ENCODE data around the gene CARD11.

CARD11 gene

DNA sequence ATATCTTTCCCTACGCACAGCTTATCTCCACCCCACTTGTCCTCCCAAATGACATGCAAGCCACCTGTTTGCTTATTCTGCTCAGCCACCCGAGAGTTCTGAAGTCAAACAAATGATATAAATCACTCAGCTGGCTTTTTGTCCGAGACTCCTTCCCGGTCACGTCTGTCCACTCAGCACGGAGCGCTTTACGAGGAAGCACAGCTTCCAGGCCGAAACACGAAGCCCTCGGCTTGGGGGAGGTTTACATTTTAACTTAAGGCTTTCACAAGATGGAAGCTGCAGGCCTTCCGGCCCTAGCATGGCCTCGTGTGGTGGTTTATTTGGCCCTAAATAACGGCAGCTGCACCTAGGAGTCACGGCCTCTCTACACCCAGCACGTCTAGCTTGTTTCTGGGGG lies 139.5 kb downstream of the CARD11 start:
- Histone ChIP-seq H3K79me2 (ENCODE audit: control insufficient read depth, insufficient read depth, low read length, poor library complexity) (no peaks in the 10 kb centered on the region), H3K18ac (ENCODE audit: low read length) (no peak overlapping the region), H3K79me1 (ENCODE audit: low read length) (no peaks in the 10 kb centered on the region), H2BK5ac (ENCODE audit: low read depth, low read length, poor library complexity) (no peak overlapping the region), H3K4ac (ENCODE audit: low read depth, low read length) (no peak overlapping the region), H3K14ac (ENCODE audit: low read length) (no peak overlapping the region), H2AK5ac (ENCODE audit: low read length) (no peak overlapping the region), H3K4me2 (ENCODE audit: low read length) (no peak overlapping the region), H4K12ac (ENCODE audit: low read depth, low read length) (no peak overlapping the region), H2BK120ac (ENCODE audit: insufficient read depth, low read length, poor library complexity) (no peak overlapping the region), H3K9me3 (ENCODE audit: insufficient read depth, low read depth, low read length) (no peaks in the 10 kb centered on the region), H3K36me3 (ENCODE audit: control insufficient read depth in 1 of 2, insufficient read depth in 2 of 2, low read length in 2 of 2) (no peaks in the 10 kb centered on the region), H2BK12ac (ENCODE audit: low read length) (no peak overlapping the region), H4K91ac (ENCODE audit: low read depth, low read length) (no peak overlapping the region), H3K4me3 (ENCODE audit: low read depth, low read length) (no peak overlapping the region), H3K27me3 (ENCODE audit: insufficient read depth, low read length) (no peaks in the 10 kb centered on the region), H3K27ac (ENCODE audit: low read depth, low read length) (no peak overlapping the region), H3K23ac (ENCODE audit: low read length) (no peak overlapping the region), H2AFZ (ENCODE audit: insufficient read depth, low read length, poor library complexity) (no peak overlapping the region), H3K9ac (ENCODE audit: low read length) (no peak overlapping the region), H3K4me1 (ENCODE audit: control insufficient read depth in 1 of 2, insufficient read depth in 2 of 2, low read length in 2 of 2) (no peaks in the 10 kb centered on the region), H4K8ac (ENCODE audit: low read depth, low read length) (no peak overlapping the region)
- no CpG with 5 or more reads among the region's 16 CpGs for WGBS (ENCODE audit: extremely low coverage, insufficient coverage, insufficient read length)
- DNase-seq = no peak

DNA sequence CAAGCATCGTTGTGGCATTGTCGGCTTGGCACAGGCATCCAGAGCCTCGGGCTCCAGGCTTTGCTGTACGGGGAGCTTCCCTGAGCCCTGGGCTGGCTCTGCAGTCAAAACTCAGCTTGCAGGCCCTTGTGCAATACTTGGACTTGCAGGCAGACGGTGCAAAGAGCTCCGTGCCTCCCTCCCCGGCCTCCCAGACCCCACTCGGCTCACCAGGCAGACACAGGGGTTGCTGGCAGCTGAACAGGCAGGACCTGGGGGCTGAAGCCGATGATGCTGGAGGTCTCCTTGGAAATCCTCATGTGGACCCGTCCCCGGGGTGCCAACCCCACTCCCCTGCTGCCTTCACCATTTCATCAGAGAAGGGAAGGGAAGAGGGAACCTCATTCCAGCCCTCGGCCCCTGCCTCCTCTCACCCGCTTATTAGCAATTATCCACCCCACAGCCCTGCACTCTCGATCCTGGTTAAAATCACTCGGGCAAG lies 139.9 kb downstream of the CARD11 start:
- Histone ChIP-seq H3K79me2 (ENCODE audit: control insufficient read depth, insufficient read depth, low read length, poor library complexity) (no peaks in the 10 kb centered on the region), H3K23ac (ENCODE audit: low read length) (no peak overlapping the region), H3K79me1 (ENCODE audit: low read length) (no peaks in the 10 kb centered on the region), H4K8ac (ENCODE audit: low read depth, low read length) (no peak overlapping the region), H2BK5ac (ENCODE audit: low read depth, low read length, poor library complexity) (no peak overlapping the region), H3K36me3 (ENCODE audit: control insufficient read depth in 1 of 2, insufficient read depth in 2 of 2, low read length in 2 of 2) (no peaks in the 10 kb centered on the region), H2AFZ (ENCODE audit: insufficient read depth, low read length, poor library complexity) (no peak overlapping the region), H3K18ac (ENCODE audit: low read length) (no peak overlapping the region), H3K4me2 (ENCODE audit: low read length) (no peak overlapping the region), H3K27me3 (ENCODE audit: insufficient read depth, low read length) (no peaks in the 10 kb centered on the region), H3K27ac (ENCODE audit: low read depth, low read length) (no peak overlapping the region), H3K14ac (ENCODE audit: low read length) (no peak overlapping the region), H3K9me3 (ENCODE audit: insufficient read depth, low read depth, low read length) (no peaks in the 10 kb centered on the region), H2BK12ac (ENCODE audit: low read length) (no peak overlapping the region), H3K4me3 (ENCODE audit: low read depth, low read length) (no peak overlapping the region), H4K91ac (ENCODE audit: low read depth, low read length) (no peak overlapping the region), H2AK5ac (ENCODE audit: low read length) (no peak overlapping the region), H4K12ac (ENCODE audit: low read depth, low read length) (no peak overlapping the region), H3K4ac (ENCODE audit: low read depth, low read length) (no peak overlapping the region), H3K9ac (ENCODE audit: low read length) (no peak overlapping the region), H3K4me1 (ENCODE audit: control insufficient read depth in 1 of 2, insufficient read depth in 2 of 2, low read length in 2 of 2) (no peaks in the 10 kb centered on the region), H2BK120ac (ENCODE audit: insufficient read depth, low read length, poor library complexity) (no peak overlapping the region)
- no peak for DNase-seq
- no CpG with 5 or more reads among the region's 15 CpGs for WGBS (ENCODE audit: extremely low coverage, insufficient coverage, insufficient read length)

DNA sequence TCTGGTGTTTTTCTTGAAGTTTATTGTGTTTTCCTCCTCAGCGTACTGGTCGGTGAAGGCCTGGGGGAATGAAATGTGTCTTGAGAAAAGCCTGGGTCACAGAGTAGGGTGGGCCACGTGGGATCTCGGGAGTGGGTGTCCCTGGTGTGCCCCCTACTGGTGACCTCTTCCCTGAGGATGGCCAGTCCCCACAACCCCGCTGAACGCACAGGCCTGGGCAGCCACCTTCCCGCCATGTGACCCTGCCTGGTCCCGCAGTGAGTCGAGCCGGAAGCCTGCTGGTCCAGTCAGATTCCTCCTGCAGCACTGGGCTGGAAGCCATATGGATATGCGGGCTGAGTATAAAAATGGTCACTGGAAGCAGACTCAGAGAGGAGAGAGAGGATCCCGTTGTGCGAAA lies 146.6 kb downstream of the CARD11 start:
- H3K27ac ChIP-seq (ENCODE audit: low read depth, low read length) = no peak overlapping the region
- no peak overlapping the region for H2AK5ac ChIP-seq (ENCODE audit: low read length)
- H2BK12ac ChIP-seq (ENCODE audit: low read length) = no peak overlapping the region
- no peak overlapping the region for H4K12ac ChIP-seq (ENCODE audit: low read depth, low read length)
- H3K14ac ChIP-seq (ENCODE audit: low read length) = no peak overlapping the region
- H2BK5ac ChIP-seq (ENCODE audit: low read depth, low read length, poor library complexity) = no peak overlapping the region
- no peaks in the 10 kb centered on the region for H3K4me1 ChIP-seq (ENCODE audit: control insufficient read depth in 1 of 2, insufficient read depth in 2 of 2, low read length in 2 of 2)
- no peak overlapping the region for H3K18ac ChIP-seq (ENCODE audit: low read length)
- no peak for DNase-seq
- H3K4me3 ChIP-seq (ENCODE audit: low read depth, low read length) = no peak overlapping the region
- H4K91ac ChIP-seq (ENCODE audit: low read depth, low read length) = no peak overlapping the region
- H4K8ac ChIP-seq (ENCODE audit: low read depth, low read length) = no peak overlapping the region
- H2AFZ ChIP-seq (ENCODE audit: insufficient read depth, low read length, poor library complexity) = no peak overlapping the region
- H2BK120ac ChIP-seq (ENCODE audit: insufficient read depth, low read length, poor library complexity) = no peak overlapping the region
- H3K23ac ChIP-seq (ENCODE audit: low read length) = no peak overlapping the region
- H3K9ac ChIP-seq (ENCODE audit: low read length) = no peak overlapping the region
- no peak overlapping the region for H3K4me2 ChIP-seq (ENCODE audit: low read length)
- H3K9me3 ChIP-seq (ENCODE audit: insufficient read depth, low read depth, low read length) = no peaks in the 10 kb centered on the region
- no peak overlapping the region for H3K4ac ChIP-seq (ENCODE audit: low read depth, low read length)
- no peaks in the 10 kb centered on the region for H3K79me2 ChIP-seq (ENCODE audit: control insufficient read depth, insufficient read depth, low read length, poor library complexity)
- H3K27me3 ChIP-seq (ENCODE audit: insufficient read depth, low read length) = no peaks in the 10 kb centered on the region
- H3K36me3 ChIP-seq (ENCODE audit: control insufficient read depth in 1 of 2, insufficient read depth in 2 of 2, low read length in 2 of 2) = no peaks in the 10 kb centered on the region
- no peaks in the 10 kb centered on the region for H3K79me1 ChIP-seq (ENCODE audit: low read length)
- no CpG with 5 or more reads among the region's 13 CpGs for WGBS (ENCODE audit: extremely low coverage, insufficient coverage, insufficient read length)

DNA sequence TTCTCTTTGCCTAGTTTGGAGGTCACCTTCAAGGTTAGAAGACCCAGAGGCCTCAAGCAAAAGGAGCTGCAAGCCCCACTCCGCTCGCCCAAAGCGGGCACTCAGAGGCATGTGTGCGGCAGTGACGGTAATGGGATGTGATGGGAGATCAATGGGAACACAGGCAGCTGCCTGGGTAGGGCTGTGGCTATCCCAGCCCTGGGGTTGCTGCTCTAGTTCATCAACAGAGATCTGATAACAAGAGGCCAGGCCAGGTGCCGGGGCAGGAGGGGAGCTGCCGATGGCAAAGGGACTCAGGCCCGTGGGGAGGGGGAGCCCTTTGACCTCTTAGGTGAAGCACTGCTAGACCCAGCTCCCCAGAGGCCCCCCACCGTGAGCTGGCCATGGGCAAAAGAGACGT lies 147.5 kb downstream of the CARD11 start:
- H3K79me1 ChIP-seq (ENCODE audit: low read length) = no peaks in the 10 kb centered on the region
- no peaks in the 10 kb centered on the region for H3K4me1 ChIP-seq (ENCODE audit: control insufficient read depth in 1 of 2, insufficient read depth in 2 of 2, low read length in 2 of 2)
- no peak overlapping the region for H2AFZ ChIP-seq (ENCODE audit: insufficient read depth, low read length, poor library complexity)
- no peak overlapping the region for H3K27ac ChIP-seq (ENCODE audit: low read depth, low read length)
- H3K36me3 ChIP-seq (ENCODE audit: control insufficient read depth in 1 of 2, insufficient read depth in 2 of 2, low read length in 2 of 2) = no peaks in the 10 kb centered on the region
- WGBS (ENCODE audit: extremely low coverage, insufficient coverage, insufficient read length) = no CpG with 5 or more reads among the region's 10 CpGs
- H3K9ac ChIP-seq (ENCODE audit: low read length) = no peak overlapping the region
- no peak overlapping the region for H2AK5ac ChIP-seq (ENCODE audit: low read length)
- H4K8ac ChIP-seq (ENCODE audit: low read depth, low read length) = no peak overlapping the region
- no peak overlapping the region for H3K23ac ChIP-seq (ENCODE audit: low read length)
- H3K4me2 ChIP-seq (ENCODE audit: low read length) = no peak overlapping the region
- no peak overlapping the region for H3K18ac ChIP-seq (ENCODE audit: low read length)
- H4K91ac ChIP-seq (ENCODE audit: low read depth, low read length) = no peak overlapping the region
- H4K12ac ChIP-seq (ENCODE audit: low read depth, low read length) = no peak overlapping the region
- H3K4me3 ChIP-seq (ENCODE audit: low read depth, low read length) = no peak overlapping the region
- H3K27me3 ChIP-seq (ENCODE audit: insufficient read depth, low read length) = no peaks in the 10 kb centered on the region
- no peaks in the 10 kb centered on the region for H3K79me2 ChIP-seq (ENCODE audit: control insufficient read depth, insufficient read depth, low read length, poor library complexity)
- H3K9me3 ChIP-seq (ENCODE audit: insufficient read depth, low read depth, low read length) = no peaks in the 10 kb centered on the region
- no peak overlapping the region for H3K14ac ChIP-seq (ENCODE audit: low read length)
- H2BK12ac ChIP-seq (ENCODE audit: low read length) = no peak overlapping the region
- no peak for DNase-seq
- no peak overlapping the region for H2BK5ac ChIP-seq (ENCODE audit: low read depth, low read length, poor library complexity)
- H3K4ac ChIP-seq (ENCODE audit: low read depth, low read length) = no peak overlapping the region
- no peak overlapping the region for H2BK120ac ChIP-seq (ENCODE audit: insufficient read depth, low read length, poor library complexity)

Measured in trophoblast cell (in vitro differentiated cells and primary cell).